GM23338 (cell line): ENCODE data around the gene BNIPL. TPM values are rescaled to one million over a fixed set of nuclear protein-coding genes. Genes with fewer than 3 reads are reported as not detected.

ENCODE experiments used
- ATAC-seq: fragments of 200-7000 bp; cut with Tn5 transposase; 3 replicates; pipeline ENCODE4 v1.9.1; 2020
- DNase-seq: peaks from one replicate; pipeline ENCODE4 v3.0.0-alpha.2; 2015; ENCODE audit warnings: low spot score
- H2AFZ ChIP-seq: fragments of 200-600 bp; sonication (generic); 2 replicates; pipeline ENCODE4 v1.8.0; 2016; ENCODE audit warnings: antibody characterized with exemption, mild to moderate bottlenecking, moderate library complexity
- H3F3A ChIP-seq: fragments of 200-600 bp; sonication (generic); replicated peaks from 2 replicates; pipeline ENCODE4 v1.8.0; 2017; ENCODE audit warnings: antibody characterized with exemption, mixed run types, low read depth
- H3K27ac ChIP-seq: fragments of 200-600 bp; sonication (generic); 2 replicates; pipeline ENCODE4 v1.6.1; 2016; ENCODE audit warnings: low read depth
- H3K27me3 ChIP-seq: fragments of 200-600 bp; sonication (generic); 2 replicates; pipeline ENCODE4 v1.8.0; 2016; ENCODE audit warnings: mild to moderate bottlenecking, mixed run types, moderate library complexity; ENCODE audit not compliant: insufficient read depth
- H3K36me3 ChIP-seq: fragments of 200-600 bp; sonication (generic); 2 replicates; pipeline ENCODE4 v1.8.0; 2016; ENCODE audit warnings: mild to moderate bottlenecking; ENCODE audit not compliant: insufficient read depth
- H3K4me1 ChIP-seq: fragments of 200-600 bp; sonication (generic); 2 replicates; pipeline ENCODE4 v1.8.0; 2016; ENCODE audit warnings: mild to moderate bottlenecking, moderate library complexity; ENCODE audit not compliant: insufficient read depth
- H3K4me2 ChIP-seq: fragments of 200-600 bp; sonication (generic); 2 replicates; pipeline ENCODE4 v1.7.1; 2017; ENCODE audit warnings: mixed run types
- H3K4me3 ChIP-seq: fragments of 200-600 bp; sonication (generic); 2 replicates; pipeline ENCODE4 v1.6.1; 2016; ENCODE audit warnings: mixed run types
- H3K79me2 ChIP-seq: fragments of 200-600 bp; sonication (generic); replicated peaks from 2 replicates; pipeline ENCODE4 v1.8.0; 2017; ENCODE audit warnings: mild to moderate bottlenecking; ENCODE audit not compliant: insufficient read depth
- H3K9me2 ChIP-seq: fragments of 200-600 bp; sonication (generic); 2 replicates; pipeline ENCODE4 v1.8.0; 2017; ENCODE audit not compliant: insufficient read depth
- H4K20me1 ChIP-seq: fragments of 200-600 bp; sonication (generic); replicated peaks from 2 replicates; pipeline ENCODE4 v1.8.0; 2017; ENCODE audit warnings: mild to moderate bottlenecking; ENCODE audit not compliant: insufficient read depth
- H3K27ac Mint-ChIP-seq: 2 replicates; pipeline ENCODE4 v1.8.0; 2020; ENCODE audit warnings: inconsistent platforms, mild to moderate bottlenecking, moderate library complexity, mixed read lengths
- H3K27me3 Mint-ChIP-seq: 3 replicates; pipeline ENCODE4 v1.8.0; 2022; ENCODE audit warnings: low read depth, mild to moderate bottlenecking, moderate library complexity, mixed read lengths, inconsistent platforms; ENCODE audit not compliant: insufficient read depth, poor library complexity
- H3K36me3 Mint-ChIP-seq: 3 replicates; pipeline ENCODE4 v1.8.0; 2021; ENCODE audit warnings: low read depth, mild to moderate bottlenecking, inconsistent platforms, moderate library complexity, mixed read lengths
- H3K4me1 Mint-ChIP-seq: 3 replicates; pipeline ENCODE4 v1.8.0; 2020; ENCODE audit warnings: mild to moderate bottlenecking, inconsistent platforms, mixed read lengths
- H3K4me3 Mint-ChIP-seq: 3 replicates; pipeline ENCODE4 v1.8.0; 2021; ENCODE audit warnings: moderate library complexity, mild to moderate bottlenecking, inconsistent platforms, mixed read lengths
- H3K9me3 Mint-ChIP-seq: 3 replicates; pipeline ENCODE4 v1.8.0; 2020; ENCODE audit warnings: moderate library complexity, mild to moderate bottlenecking, inconsistent platforms, mixed read lengths
- CTCF ChIP-seq, 2 experiments: fragments of 200-600 bp in 1 of 2; sonication (generic) in 1 of 2; conservative IDR thresholded peaks; 2 replicates each; pipeline versions ENCODE4 v1.5.1 to v1.6.1; 2016 to 2017; ENCODE audit warnings: antibody characterized with exemption in 2 of 2, low read depth in 2 of 2, mild to moderate bottlenecking in 2 of 2, moderate library complexity in 1 of 2
- EZH2 ChIP-seq: fragments of 200-600 bp; sonication (generic); IDR thresholded peaks from one replicate; pipeline ENCODE4 v1.8.0; 2017; ENCODE audit warnings: antibody characterized with exemption, mild to moderate bottlenecking, low read depth; ENCODE audit not compliant: unreplicated experiment
- JUNB ChIP-seq: IDR thresholded peaks from one replicate; pipeline ENCODE4 v1.6.1; 2016; ENCODE audit warnings: antibody characterized with exemption; ENCODE audit not compliant: unreplicated experiment
- POLR2AphosphoS5 ChIP-seq: IDR thresholded peaks from 2 replicates; pipeline ENCODE4 v1.6.1; 2016; ENCODE audit warnings: antibody characterized with exemption, low read depth
- ZNF114 ChIP-seq: fragments of 250-450 bp; sonication (Bioruptor Pico); IDR thresholded peaks from 2 replicates; pipeline ENCODE4 v1.5.0; 2020; ENCODE audit warnings: mild to moderate bottlenecking, moderate library complexity
- ZNF462 ChIP-seq: fragments of 250-450 bp; sonication (Bioruptor Pico); IDR thresholded peaks from 2 replicates; pipeline ENCODE4 v1.5.0; 2020; ENCODE audit warnings: mild to moderate bottlenecking, moderate library complexity
- polyA plus RNA-seq: library from polyadenylated mRNA; unstranded; fragments of >200 nt; fragmentation: Nextera tagmentation; extraction: Ambion mirVana; gene quantifications from 2 replicates; pipeline ENCODE4 v1.2.1, GENCODE V29; 2016
- total RNA-seq: library from RNA; depleted of rRNA; stranded (reverse); fragments of >200 nt; shearing (Covaris generic); gene quantifications from 2 replicates; pipeline ENCODE4 v1.2.3, GENCODE V29; 2014

BNIPL gene
- total and polyA plus RNA-seq, 2 experiments from 2014 or later = 0.91 to 1.2 TPM

DNA sequence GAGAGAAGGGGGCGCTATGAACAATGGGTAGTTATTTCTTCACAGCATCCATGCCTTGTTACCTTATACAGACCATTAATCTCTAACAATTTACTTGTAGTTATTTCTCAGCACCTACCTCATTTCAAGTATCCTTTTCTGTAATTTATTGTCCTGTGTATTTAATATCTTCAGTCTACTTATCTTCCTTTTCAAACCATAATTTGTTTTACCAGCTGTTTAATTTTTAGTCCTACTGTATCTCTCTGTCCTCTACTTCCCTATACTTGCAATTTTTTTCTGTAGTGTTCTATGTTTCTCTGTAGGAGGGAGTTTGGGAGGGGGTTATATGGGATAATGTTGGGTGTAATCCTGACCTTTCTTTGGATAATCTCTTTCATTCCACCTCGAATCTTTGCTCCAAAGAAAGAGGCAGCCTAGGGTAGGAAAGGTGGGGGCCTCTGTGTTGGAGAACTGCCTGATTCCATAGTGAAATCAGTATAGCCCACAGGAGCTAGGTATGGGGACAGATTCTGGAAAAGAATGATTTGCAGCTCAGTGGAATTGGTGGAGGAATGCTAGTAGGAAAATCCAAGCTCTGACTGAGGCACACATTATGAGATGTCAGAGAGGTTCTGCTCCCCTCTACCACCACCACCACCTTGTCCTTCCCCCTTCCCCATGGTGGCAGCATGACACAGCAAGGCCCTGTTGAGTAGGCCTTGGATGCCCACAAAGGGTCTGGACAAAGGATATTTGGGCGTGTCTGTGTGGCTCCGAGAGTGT, 24.5 kb downstream of the BNIPL start:
- DNase-seq (no peak), ATAC-seq (no peak)
- Histone ChIP-seq H2AFZ (0 out of 2 replicates have a peak overlapping the region, but pooled peaks have one; percentile 33), H3K4me2 (peak overlapping the region; percentile 87), H3K4me1 (peaks cover 29% of the 10 kb centered on the region), H3K27me3 (no peaks in the 10 kb centered on the region), H3K4me3 (peak overlapping the region; percentile 72), H3K27ac (peak overlapping the region; percentile 86), H3K79me2 (peaks cover 90% of the 10 kb centered on the region), H4K20me1 (peaks cover 19% of the 10 kb centered on the region), H3K36me3 (peaks cover 3% of the 10 kb centered on the region; the same call in 1 of the 2 replicates), H3F3A (peaks cover 10% of the 10 kb centered on the region; the same call in 1 of the 2 replicates), H3K9me2 (no peaks in the 10 kb centered on the region)
- peak overlapping the region; percentile 93 for H3K27ac Mint-ChIP-seq
- peak in 1 of 2 experiments; percentile 24; a peak in 1 of 4 replicates for TF ChIP-seq CTCF (conservative IDR thresholded peaks at IDR 0.05; ENCODE audit: low read depth in 2 of 2)
- no peak for TF ChIP-seq ZNF114
- H3K36me3 Mint-ChIP-seq = peaks cover 36% of the 10 kb centered on the region
- peak overlapping the region; percentile 90 for H3K4me3 Mint-ChIP-seq
- peaks cover 46% of the 10 kb centered on the region for H3K4me1 Mint-ChIP-seq
- no peaks in the 10 kb centered on the region for H3K9me3 Mint-ChIP-seq
- H3K27me3 Mint-ChIP-seq = peaks cover 19% of the 10 kb centered on the region

GRCh38 chr1:151061704-151062103, 25.3 kb downstream of the BNIPL start:
- Histone ChIP-seq H2AFZ (no peak overlapping the region), H3K79me2 (peaks cover 86% of the 10 kb centered on the region), H3K27me3 (no peaks in the 10 kb centered on the region), H3K36me3 (no peaks in the 10 kb centered on the region), H3K9me2 (no peaks in the 10 kb centered on the region), H3K4me3 (peak overlapping the region; percentile 72), H3K4me1 (peaks cover 29% of the 10 kb centered on the region), H3F3A (peaks cover 7% of the 10 kb centered on the region; the same call in 1 of the 2 replicates), H3K4me2 (peak overlapping the region; percentile 87), H4K20me1 (peaks cover 14% of the 10 kb centered on the region; the same call in 1 of the 2 replicates), H3K27ac (0 out of 2 replicates have a peak overlapping the region, but pooled peaks have one; percentile 3)
- Mint-ChIP-seq H3K27ac (peak overlapping the region; percentile 93; the same call in 1 of the 2 replicates), H3K36me3 (peaks cover 34% of the 10 kb centered on the region), H3K27me3 (peaks cover 17% of the 10 kb centered on the region), H3K9me3 (no peaks in the 10 kb centered on the region), H3K4me3 (peak overlapping the region; percentile 90), H3K4me1 (peaks cover 40% of the 10 kb centered on the region)
- DNase-seq = no peak
- TF ChIP-seq EZH2 = no peak
- TF ChIP-seq ZNF114 = no peak
- no peak for TF ChIP-seq ZNF462 (CRISPR knock-in tag)
- no peak for TF ChIP-seq JUNB
- no peak for TF ChIP-seq POLR2AphosphoS5
- no peak for ATAC-seq
